ENCODE measurements around the gene AOPEP. TPM values are rescaled to one million over a fixed set of nuclear protein-coding genes. Genes with fewer than 3 reads are reported as not detected.

Gene AOPEP
- total RNA-seq, 4 donors from 2014 or later = 252 to 375 (median 312) TPM

DNA sequence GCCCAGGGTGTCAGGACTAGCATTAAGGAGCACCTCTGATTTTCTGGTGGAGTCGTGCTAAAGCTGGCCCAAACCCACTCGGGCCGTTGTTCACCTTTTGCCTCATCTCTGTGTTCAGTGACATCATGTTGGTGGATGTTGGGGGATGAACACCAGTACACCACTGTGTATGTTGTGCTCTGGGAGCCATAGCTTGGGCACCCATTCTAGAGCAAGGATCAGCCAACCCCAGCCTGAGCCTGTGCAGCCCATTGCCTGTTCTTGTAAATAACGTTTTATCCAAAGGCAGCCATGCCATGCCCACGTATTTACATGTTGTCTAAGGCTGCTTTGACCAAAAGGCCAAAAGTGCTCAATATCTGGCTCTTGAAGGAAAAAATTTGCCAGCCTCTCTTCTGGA is 345.4 kb downstream of the AOPEP start:
- H3K4me3 ChIP-seq = no peak overlapping the region
- no peaks in the 10 kb centered on the region for H3K27me3 ChIP-seq
- H3K27ac ChIP-seq = peak overlapping the region; percentile 8 to 89 (median 78)
- H3K36me3 ChIP-seq = peaks cover 0 to 32% of the 10 kb centered on the region in 2 donors
- no peaks in the 10 kb centered on the region for H3K9me3 ChIP-seq
- ATAC-seq = no peak
- TF ChIP-seq EP300 (IDR thresholded peaks at IDR 0.05) (no peak), POLR2AphosphoS5 (IDR thresholded peaks at IDR 0.05) (no peak), POLR2A (IDR thresholded peaks at IDR 0.05) (no peak)
- TF ChIP-seq, protein P1, sequence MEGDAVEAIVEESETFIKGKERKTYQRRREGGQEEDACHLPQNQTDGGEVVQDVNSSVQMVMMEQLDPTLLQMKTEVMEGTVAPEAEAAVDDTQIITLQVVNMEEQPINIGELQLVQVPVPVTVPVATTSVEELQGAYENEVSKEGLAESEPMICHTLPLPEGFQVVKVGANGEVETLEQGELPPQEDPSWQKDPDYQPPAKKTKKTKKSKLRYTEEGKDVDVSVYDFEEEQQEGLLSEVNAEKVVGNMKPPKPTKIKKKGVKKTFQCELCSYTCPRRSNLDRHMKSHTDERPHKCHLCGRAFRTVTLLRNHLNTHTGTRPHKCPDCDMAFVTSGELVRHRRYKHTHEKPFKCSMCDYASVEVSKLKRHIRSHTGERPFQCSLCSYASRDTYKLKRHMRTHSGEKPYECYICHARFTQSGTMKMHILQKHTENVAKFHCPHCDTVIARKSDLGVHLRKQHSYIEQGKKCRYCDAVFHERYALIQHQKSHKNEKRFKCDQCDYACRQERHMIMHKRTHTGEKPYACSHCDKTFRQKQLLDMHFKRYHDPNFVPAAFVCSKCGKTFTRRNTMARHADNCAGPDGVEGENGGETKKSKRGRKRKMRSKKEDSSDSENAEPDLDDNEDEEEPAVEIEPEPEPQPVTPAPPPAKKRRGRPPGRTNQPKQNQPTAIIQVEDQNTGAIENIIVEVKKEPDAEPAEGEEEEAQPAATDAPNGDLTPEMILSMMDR (IDR thresholded peaks at IDR 0.05) = no peak
- WGBS, 2 donors (ENCODE audit: low coverage in 1 of 2) = 50 to 80% methylated on average over 2 to 5 of the region's 5 CpGs
- peaks cover 15 to 100% (median 59%) of the 10 kb centered on the region in 3 donors for H3K4me1 ChIP-seq

DNA sequence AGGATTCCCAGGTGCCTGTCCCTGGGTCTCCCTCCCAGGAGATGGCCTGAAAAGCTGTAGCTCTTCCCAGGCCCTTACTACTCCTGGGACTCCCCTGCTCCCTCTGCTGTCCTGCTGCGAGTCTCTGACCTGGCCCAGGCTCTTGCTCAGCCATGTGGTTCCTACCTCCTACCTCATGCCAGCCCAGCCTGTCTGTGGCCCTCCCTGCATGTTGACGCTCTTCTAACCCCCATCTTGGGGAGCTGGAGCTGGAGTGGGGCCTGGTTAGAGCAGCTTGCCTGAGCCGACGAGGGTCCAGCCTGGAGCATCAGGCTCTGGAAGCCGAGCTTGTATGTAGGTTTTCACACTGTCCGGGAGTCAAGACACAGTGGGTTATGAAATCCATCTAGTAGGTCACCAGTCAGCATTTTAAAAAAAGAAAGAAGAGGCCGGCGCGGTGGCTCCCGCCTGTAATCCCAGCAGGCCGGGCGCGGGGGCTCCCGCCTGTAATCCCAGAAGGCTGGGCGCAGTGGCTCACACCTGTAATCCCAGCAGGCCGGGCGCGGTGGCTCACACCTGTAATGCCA is 346.6 kb downstream of the AOPEP start:
- TF ChIP-seq, protein P1 (IDR thresholded peaks at IDR 0.05) = peak in 3 of 4 experiments; percentile 22 to 48 (median 31)
- no peak for TF ChIP-seq POLR2A (IDR thresholded peaks at IDR 0.05)
- Histone ChIP-seq H3K4me1 (peaks cover 17 to 100% (median 71%) of the 10 kb centered on the region in 3 donors), H3K27ac (peak overlapping the region in 3 of 4 donors; percentile 66 to 89 (median 87)), H3K9me3 (no peaks in the 10 kb centered on the region), H3K36me3 (peaks cover 0 to 23% of the 10 kb centered on the region in 2 donors), H3K4me3 (no peak overlapping the region), H3K27me3 (no peaks in the 10 kb centered on the region)
- 54 to 80% methylated on average over 1 to 3 of the region's 18 CpGs for WGBS, 2 donors (ENCODE audit: low coverage in 1 of 2)
- ATAC-seq = peak; percentile 57

- H3K4me1 ChIP-seq = peaks cover 17 to 100% (median 79%) of the 10 kb centered on the region in 3 donors
- H3K4me3 ChIP-seq = no peak overlapping the region
- H3K27ac ChIP-seq = peak overlapping the region in 3 of 4 donors; percentile 66 to 89 (median 87)
- WGBS, 2 donors (ENCODE audit: low coverage in 1 of 2) = 61 to 67% methylated on average over 3 to 5 of the region's 5 CpGs
- no peaks in the 10 kb centered on the region for H3K27me3 ChIP-seq
- H3K36me3 ChIP-seq = peaks cover 0 to 16% of the 10 kb centered on the region in 2 donors
- ATAC-seq = peak; percentile 4
- TF ChIP-seq, protein P1 (IDR thresholded peaks at IDR 0.05) = no peak
- TF ChIP-seq POLR2AphosphoS5 (IDR thresholded peaks at IDR 0.05) (no peak), EP300 (IDR thresholded peaks at IDR 0.05) (no peak), POLR2A (IDR thresholded peaks at IDR 0.05) (no peak)
- H3K9me3 ChIP-seq = no peaks in the 10 kb centered on the region
Observed at GRCh38 chr9:95073918-95074317, 347.4 kb downstream of the AOPEP start.

- Histone ChIP-seq H3K4me1 (peaks cover 17 to 100% (median 83%) of the 10 kb centered on the region in 3 donors), H3K4me3 (no peak overlapping the region), H3K36me3 (peaks cover 0 to 13% of the 10 kb centered on the region in 2 donors), H3K27me3 (no peaks in the 10 kb centered on the region), H3K27ac (peak overlapping the region in 3 of 4 donors; percentile 66 to 89 (median 87)), H3K9me3 (no peaks in the 10 kb centered on the region)
- 48 to 55% methylated on average over 6 of the region's 9 CpGs for WGBS, 2 donors (ENCODE audit: low coverage in 1 of 2)
- TF ChIP-seq, protein P1 (IDR thresholded peaks at IDR 0.05) = no peak
- TF ChIP-seq EP300 (IDR thresholded peaks at IDR 0.05) (no peak), POLR2AphosphoS5 (IDR thresholded peaks at IDR 0.05) (no peak), POLR2A (IDR thresholded peaks at IDR 0.05) (no peak)
- ATAC-seq = no peak
Observed at GRCh38 chr9:95074632-95075031, 348.1 kb downstream of the AOPEP start.

DNA sequence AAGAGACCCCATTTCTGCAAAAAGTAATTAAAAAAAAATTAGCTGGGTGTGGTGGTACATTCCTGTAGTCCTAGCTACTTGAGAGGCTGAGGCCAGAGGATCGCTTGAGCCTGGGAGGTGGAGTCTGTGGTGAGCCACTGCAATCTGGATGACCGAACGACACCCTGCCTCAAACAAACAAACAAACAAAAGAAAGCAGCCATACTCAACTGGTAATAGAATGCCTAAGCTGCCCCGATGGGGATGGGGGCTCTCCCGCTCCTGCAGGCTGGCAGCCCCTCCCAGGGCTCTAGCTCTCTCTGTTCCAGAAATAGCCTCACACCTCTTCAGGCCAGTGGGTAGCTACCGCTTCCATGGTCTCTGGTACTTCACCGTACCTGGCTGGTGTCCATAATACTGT is 349.2 kb downstream of the AOPEP start:
- H3K36me3 ChIP-seq = peaks cover 0 to 22% of the 10 kb centered on the region in 2 donors
- TF ChIP-seq, protein P1 (IDR thresholded peaks at IDR 0.05) = no peak
- TF ChIP-seq POLR2A (IDR thresholded peaks at IDR 0.05) (no peak), POLR2AphosphoS5 (IDR thresholded peaks at IDR 0.05) (no peak), EP300 (IDR thresholded peaks at IDR 0.05) (no peak)
- H3K27me3 ChIP-seq = no peaks in the 10 kb centered on the region
- H3K4me1 ChIP-seq = peaks cover 14 to 100% (median 77%) of the 10 kb centered on the region in 3 donors
- no peak overlapping the region for H3K4me3 ChIP-seq
- H3K9me3 ChIP-seq = no peaks in the 10 kb centered on the region
- peak overlapping the region; percentile 1 to 89 (median 80) for H3K27ac ChIP-seq
- no peak for ATAC-seq
- 50 to 55% methylated on average over 2 to 7 of the region's 7 CpGs for WGBS, 2 donors (ENCODE audit: low coverage in 1 of 2)

Measured in gastroesophageal sphincter (tissue), 4 donors.